Measurements from ENCODE around the gene RBPJ.
"Not testable (repeated sequence)": the region's sequence is repeated elsewhere in the genome, so short reads cannot be mapped to it uniquely, and the experiment has no call there.

RBPJ gene

DNA sequence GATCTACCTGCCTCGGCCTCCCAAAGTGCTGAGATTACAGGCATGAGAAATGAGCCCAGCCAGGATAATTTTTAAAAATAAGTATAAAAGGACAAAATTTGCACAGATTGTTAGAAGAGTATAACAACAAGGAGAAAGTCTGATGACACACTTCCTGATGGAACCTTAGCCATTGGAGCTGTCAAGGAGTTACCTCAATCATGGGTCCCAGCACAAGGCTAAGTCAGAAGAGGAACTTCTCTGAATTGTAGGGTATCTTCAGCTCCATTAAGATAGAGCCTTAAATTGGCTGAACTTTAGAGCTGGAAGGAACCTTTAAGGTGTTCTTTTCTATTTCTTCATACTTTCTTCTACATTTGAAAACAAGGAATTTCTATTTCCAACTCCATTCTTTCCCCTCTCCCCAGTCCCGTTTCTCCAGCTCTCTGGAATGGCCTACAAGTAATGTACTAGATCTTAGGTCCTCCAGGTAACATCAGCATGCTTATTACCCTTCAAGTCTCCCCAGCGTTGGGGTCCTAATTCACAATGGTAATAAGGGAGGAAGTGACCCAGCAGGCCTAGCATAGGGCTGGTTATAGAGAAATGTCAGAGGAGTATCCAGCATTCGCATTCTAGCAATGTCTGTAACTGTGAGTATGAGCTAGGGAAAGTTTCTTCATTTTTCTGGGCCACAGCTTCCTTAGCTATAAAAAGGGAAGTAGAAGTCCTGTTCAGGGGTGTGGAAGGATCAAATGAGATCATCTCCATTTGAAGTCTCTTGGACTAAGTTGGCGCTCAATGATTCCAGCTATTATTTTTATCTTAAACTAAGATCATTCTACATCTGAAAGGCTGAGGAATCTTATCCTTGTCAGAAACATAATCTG, 18.5 kb upstream of the RBPJ start:
- DNase-seq, result no peak

DNA sequence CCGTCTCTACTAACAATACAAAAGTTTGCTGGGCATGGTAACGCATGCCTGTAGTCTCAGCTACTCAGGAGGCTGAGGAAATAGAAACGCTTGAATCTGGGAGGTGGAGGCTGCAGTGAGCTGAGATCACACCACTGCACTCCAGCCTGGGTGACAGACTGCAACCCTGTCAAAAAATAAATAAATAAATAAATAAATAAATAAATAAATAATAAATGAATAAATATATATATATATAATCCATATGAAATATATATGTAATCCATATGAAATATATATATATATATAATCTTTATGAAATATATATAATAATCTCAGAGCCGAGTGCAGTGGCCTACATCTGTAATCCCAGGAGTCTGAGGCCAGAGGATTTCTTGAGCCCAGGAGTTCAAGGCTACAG, 17.8 kb upstream of the RBPJ start:
- no peak for DNase-seq

DNA sequence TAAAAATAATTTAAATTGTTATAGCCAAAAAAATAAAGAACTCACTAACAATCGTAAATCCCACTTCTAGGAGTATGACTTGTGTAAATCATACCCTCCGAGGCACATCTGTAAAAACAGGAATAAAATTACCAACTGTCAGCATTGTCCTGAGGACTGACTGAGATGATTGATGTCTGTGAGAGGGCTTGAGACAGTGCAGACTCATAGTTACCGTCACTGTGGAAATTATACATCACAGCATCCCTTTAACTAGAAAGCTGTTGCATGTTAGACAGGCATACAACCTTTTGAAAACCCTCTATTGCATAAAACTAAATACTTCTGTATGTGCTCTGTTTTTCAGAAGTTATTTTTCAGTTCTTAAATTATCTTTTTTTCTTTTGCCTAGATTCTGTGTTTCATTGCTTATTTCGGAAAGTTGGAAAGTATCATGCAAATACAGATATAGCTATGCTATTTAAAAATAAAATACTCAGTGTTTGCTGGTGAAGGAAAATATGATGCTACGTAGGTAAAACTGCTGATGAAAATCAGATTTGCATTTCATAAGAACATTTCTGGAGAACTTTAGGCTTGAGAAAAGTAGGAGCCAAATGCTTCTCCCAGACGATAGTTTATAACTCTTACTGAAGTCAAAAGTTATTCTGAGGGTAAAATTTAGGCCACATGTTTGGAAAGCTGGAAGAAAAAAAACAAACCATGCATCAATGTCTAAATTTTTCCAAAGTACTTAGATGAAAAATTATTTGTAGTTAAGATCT, 13.6 kb upstream of the RBPJ start:
- no peak for DNase-seq

DNA sequence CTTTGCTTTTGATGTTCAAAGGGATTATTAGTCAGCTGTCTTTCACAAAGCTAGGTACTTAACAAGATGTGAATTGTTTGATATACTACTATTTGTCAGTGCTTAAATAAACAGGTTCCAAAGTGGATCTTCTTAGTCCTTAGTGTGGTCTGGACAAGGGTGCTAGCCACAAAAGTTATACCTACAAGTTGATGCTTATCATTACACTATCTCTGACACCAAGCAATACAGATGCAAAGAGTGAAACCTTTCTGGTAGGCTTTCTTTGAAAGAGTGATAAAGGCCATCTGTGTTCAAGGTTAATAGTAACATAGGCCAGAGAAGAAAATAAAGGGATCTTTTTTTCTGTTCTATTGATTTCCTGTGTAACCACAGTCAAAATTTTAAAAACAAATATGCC, 12.2 kb upstream of the RBPJ start:
- no peak for DNase-seq

DNA sequence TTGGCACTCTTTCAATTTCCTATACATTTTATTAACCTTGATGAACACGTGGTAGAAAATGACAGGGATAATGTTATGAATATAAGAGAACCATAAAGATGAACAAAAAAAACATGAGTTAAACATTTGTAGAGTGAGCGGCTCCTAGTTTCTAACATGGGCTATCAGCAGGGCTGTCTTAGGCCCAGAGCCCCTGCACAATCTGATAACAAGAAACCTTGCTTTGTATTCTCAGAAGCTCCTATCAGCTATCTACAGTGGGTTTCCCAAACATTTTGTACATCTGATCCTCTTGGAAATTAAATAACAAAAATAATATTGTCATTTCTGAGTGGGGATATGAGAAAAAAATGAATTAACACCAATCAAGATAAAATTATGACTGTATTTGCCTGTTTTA, 10.6 kb upstream of the RBPJ start:
- no peak for DNase-seq

DNA sequence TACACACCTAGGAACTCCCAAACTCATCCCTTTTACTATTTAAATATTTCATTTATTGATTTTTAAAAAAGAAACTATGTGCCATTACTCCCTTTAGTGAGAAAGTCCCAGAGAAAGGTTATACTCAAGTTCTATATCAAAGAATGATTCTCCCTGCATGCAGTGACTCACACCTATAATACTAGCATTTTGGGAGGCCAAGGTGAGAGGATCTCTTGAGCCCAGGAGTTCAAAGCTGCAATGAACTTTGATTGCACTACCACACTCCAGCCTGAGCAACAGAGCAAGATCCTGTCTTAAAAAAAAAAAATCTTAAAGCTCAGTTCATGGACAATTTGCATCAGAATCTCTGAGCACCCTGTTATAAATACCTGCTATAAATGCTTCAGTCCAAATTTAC, 9.2 kb upstream of the RBPJ start:
- no peak for DNase-seq

DNA sequence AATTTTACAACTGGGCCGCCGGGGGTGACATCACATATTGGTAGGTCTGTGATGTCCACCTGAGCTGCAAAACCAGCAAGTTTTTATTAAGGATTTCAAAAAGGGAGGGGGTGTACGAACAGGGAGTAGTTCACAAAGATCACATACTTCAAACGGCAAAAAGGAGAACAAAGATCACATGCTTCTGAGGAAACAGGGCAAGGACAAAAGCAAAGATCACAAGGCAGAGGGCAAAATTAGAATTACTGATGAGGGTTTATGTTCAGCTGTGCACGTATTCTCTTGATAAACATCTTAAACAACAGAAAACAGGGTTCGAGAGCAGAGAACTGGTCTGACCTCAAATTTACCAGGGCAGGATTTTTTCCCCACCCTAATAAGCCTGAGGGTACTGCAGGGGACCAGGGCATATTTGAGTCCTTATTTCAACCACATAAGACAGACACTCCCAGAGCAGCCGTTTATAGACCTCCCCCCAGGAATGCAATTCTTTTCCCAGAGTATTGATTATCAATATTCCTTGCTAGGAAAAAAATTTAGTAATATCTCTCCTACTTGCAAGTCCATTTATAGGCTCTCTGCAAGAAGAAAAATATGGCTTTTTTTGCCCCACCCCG, 5.4 kb upstream of the RBPJ start:
- not testable (repeated sequence) for DNase-seq

DNA sequence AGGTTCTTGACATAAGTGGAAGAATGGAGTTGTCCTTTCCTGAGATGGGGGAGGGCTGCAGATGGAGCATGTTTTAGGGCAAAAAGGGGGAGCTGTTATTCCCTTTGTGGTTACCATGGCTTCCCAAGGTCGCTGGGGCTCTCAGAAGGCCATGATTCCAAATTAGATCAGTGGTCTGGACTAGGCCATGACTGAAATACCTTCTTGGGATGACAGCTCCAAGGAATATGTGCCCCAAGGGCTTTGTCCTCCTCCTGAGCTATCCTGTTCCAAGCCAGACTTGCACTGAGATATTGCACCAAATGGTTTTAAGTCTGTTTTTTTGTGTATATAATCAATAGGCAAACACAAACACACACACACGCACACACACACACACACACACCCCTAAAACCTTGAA, 3.0 kb upstream of the RBPJ start:
- no peak for DNase-seq

DNA sequence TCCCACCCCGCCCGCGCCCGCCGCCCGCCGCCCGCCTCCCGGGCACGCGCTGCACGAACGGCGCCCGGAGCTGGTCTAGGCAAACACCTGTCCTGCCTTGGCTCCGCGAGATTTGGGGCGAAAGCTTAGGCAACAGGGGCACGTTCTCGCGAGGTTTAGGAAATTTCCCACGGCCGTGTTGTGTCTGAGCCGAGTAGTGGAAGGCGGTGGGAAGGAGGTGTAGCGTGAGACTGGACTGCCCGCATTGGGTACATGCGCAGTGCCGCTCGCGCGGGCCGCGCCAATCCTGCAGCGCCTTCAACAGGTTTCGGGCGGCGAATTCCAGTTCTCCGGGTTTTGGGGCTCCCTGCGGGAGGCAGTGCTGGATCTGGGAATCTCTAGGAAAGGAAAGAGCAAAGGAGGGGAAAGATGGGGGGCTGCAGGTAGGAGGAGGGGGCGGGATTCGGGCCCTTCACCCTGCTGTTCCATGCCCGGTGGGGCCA, 1.3 kb upstream of the RBPJ start:
- peak; percentile 35 for DNase-seq

DNA sequence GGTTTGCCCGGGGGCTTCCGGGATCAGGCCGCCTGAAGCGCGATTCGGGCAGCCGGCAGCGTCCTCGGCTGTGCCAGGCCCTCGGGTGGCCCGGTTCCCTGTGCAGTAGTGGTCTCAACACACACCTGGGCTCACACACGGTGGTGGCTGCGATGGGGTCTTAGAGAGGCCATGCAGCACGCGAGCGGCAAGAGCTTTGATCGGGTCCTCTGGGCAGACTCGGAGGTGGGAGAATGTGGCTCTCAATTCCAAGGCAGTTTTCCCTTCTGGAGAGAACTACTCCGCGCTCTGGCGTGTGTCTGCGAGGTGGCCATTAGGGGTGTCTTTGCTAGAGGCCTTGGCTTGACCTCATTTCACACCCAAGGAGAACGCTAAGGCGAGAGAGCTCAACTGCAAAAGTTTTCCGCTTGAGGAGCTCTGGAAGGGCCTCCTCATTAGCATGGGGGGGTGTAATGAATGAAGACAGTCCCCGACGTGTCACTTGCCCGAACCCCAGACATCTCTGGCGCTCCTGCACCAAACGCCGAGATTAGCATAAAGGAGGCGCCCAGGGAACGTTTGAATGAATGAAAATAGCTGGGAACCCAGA, 771 bp upstream of the RBPJ start:
- DNase-seq, result no peak

DNA sequence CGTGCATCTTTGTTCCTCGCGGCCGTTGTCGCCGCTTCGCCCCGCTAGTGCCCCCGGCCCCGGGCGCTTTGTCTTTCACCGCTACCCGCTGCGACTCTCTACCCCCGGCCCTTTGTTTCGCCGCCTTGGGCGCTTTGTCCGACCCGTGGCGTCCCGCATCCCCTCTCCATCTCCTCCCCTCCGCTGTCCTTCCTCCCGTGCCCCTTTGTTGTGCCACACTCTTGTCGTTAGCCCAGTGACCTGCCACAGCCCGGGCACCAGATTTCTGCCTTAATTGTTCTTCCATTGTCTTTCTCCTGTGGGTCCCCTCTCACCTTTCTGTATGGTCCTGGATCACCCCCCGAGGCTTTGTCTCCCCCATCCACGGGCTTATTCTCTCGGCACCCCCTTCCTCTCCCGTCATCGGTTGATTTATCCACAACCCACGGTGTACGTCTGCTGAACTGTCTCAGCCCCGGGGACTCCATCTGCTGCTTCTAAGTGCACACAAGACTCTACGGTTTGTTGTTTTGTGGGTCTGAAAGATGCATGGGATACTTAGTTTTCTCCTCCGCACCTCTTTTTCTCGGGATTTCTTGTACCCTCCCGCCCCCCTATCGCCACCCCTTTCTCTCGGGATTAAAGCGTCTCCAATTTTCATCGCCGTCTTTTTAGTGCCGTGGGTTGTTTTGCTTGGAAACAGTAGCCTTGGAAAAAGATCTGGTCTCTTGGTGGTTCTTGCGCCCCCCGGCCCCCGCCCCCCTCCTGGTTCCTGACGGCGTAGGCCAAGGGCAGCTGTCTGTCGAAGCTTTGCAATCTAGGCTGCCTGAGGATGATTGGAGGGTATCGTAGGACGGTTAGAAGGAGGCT, 783 bp downstream of the RBPJ start:
- no peak for DNase-seq

DNA sequence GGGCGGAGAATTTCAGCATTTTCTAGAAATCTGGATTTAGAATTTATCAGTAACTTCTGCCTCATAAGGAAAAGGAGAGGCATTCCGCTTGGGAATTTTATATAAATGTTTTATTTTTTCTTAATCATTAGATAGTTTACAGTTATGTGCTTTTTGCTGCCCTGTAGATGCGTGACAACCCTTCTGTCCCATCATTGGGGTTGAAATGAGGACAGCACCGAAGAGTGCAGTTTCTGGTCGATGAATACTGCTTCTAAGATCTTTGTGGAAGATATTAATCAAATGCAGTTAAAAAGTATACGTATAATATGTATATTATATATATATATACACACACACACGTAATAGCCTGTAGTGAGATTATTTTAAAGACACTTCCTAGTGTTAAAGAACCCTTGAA, 1.5 kb downstream of the RBPJ start:
- DNase-seq, result no peak

DNA sequence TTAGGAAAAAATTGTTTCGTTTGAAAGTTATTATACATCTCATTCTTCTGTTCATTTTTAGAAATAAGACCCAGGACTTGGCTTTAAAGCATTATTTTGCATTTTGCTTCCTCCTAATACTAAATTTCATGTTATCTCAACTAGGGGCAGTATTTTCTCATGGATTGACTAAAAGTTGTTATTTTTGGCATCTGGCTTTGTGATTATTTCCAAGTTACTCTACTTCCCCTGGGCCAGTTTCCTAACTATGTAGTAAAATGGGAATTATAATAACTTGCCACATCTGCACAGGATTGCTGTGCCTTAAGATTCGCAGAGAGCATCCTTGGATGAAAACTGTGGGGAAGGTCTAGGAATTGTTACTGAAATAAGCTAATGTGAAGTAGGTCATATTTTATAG, 3.0 kb downstream of the RBPJ start:
- DNase-seq, result no peak

DNA sequence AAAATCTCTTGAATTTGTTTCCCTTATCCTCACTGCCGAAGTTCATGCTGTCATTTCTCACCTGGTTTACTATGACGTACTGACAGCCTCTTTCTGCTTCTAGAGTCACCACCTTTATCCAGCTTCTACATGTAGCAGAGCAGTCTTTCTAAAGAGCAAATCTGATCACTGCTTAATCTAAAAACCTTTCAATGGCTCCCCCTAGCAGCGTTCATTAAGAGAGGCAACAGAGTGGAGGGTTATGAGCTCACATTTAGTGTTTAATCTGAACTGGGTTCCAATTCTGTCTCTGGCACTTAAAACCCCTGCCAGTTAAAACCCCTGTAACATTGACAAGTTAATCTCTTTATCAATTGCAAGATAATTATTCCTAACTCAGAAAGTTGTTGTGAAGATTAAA, 4.4 kb downstream of the RBPJ start:
- no peak for DNase-seq

DNA sequence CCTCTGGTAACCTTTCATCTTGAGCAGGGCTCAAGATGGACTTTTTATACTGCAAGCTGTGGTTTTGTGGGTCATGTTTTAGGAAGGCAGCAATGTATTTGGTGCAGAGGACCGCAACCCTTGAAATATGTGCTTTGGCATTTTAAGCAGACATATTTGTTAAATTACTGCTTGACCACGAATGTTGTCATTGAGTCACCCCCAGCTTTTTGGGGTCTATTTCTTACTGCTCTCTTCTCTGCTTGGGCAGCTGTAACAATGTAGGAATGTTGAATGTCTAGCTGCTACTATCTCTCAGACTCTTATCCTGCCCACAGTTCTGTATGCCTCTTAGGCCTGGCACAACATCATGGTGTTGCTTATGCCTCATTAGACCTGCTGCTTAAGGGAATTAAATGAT, 6.0 kb downstream of the RBPJ start:
- DNase-seq, result no peak

DNA sequence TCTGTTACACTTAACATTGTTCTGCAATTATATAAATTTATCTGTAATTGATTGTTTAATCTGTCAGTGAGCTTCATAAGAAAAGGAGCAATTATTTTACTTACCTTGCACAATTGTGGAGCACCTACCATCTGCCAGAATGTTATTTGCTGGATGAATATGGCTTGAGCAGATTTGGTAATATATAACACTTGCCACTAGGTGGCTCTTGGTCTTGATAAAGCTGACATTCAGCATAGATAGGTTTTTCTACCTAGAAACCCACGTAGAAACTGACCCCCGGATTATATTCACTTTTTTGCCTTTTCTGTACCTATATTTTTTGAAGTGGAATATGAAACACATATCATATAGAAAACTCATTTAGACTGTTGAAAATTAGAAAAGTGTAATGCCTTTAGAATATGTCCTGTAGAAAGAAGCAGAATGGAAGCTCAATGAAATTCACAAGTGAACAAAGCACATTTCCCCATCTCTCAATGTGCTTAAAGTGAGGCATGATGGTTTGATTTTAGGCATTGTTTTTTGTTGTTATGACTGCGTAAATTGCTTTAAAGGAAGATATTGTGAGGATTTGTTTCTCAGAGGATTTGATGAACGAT, 9.5 kb downstream of the RBPJ start:
- no peak for DNase-seq

DNA sequence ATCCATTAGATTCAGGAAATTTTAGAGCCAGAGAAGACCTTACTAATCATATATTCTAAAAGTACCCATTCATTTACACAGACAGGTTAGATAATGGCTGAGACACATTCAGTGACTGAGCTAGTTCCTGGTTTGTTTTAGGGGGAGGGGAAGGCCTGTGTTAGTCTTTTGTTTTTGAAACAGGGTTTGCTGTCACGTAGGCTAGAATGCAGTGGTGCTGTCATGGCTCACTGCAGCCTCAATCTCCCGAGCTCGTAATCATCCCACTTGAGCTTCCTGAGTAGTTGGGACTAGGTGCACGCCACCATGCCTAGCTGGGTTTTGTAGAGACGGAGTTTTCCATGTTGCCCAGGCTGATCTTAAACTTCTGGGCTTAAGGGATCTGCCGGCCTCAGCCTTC, 10.1 kb downstream of the RBPJ start:
- DNase-seq, result no peak

DNA sequence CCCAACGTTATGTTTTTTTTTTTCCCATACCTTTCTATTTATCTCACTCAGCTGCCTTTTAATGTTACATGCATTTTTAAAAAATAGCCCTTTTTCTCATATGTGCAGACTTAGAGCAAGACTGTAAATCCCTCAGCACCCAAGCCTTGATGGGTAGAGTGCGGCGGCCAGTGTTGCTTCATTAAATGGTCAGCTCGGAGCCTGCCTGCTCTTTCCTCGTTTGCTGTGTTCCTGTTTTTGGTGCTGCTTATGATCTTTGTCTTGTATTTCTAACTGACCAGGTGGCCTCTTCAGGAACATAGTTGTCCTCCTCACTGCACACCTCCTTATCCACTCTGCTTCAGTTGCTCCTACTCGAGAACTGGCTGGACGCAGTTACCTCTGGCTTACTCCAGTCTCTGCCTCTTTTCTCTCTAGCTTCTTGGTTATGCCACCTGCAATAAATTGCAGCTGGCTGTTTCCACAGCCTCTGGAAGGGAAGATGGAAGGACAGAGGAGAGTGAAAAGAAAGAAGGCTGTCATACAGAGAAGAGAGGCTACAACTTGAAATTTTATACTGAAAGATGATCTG, 10.7 kb downstream of the RBPJ start:
- DNase-seq, result no peak

DNA sequence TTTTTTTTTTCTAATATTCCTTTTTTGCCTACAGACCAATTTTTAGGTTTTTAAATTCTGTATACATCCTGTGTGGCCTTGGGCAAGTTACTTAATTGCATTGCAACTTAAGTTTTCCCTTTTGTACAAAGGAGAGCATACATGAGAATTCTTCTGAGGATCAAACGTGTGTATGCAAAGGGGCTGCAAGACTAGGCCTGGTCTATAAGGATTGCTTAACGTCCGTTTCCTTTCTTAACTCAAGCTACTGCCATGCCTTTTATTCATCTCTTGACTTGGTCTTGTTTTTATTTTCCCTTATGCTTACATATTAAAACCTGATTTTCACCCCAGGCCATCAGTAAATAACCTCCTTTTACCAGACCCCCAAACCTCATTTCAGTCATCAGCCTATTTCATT, 13.6 kb downstream of the RBPJ start:
- DNase-seq, result no peak

DNA sequence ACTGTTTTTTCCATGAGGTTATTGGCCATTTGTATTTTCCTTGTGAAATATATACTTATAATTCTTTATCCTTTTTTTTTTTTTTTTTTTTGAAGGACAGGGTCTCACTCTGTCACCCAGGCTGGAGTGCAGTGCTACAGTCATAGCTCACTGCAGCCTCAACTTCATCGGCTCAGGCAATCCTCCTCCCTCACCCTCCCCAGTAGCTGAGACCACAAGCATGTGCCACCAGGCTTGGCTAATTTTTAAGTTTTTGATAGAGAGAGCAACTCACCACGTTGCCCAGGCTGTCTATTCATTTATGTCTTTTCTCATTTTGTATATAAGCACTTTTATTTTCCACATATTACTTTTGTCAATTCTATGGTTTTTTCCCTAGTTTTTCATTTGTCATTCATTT, 16.8 kb downstream of the RBPJ start:
- DNase-seq, result no peak

DNA sequence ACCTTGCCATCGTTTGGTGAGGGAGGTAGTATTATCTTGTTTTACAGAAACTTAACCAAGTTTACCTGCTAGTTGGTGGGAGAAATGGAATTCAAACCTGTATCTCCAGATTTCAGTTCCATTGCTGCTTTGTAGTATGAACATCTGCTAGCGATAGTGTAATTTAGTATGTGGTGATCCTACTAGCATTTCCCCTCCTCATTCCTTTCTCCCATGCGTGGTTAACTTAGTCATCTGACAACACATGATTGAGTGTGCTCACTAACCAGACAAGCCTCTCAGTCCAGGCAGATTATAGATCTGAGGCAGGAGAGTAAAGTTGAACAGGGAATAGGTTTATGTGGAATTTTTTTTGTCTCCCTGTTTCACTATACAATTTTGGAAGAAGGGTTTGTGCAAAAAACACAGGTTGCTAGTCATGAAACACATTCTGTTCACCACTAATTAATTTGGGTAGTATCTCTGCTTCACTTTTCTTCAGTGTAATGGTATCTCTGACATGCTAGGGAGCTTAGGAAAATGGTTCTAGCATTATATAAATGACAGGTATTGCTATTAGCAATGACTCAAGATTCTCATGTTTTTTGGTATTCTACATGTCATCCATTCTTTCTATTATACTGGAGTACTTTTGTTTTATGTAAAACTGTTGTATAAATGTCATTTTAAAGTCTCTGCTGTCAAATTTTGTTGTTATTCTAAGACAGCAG, 21.7 kb downstream of the RBPJ start:
- no peak for DNase-seq
